Erythroblast (primary cell): Measurements from ENCODE around the gene BSCL2.
A peak's percentile ranks its signal among the peaks of the same experiment; 100 is the strongest.
"Not testable (repeated sequence)": the region's sequence is repeated elsewhere in the genome, so short reads cannot be mapped to it uniquely, and the experiment has no call there.

ENCODE experiments used
- DNase-seq, 2 experiments: peaks; one replicate each; lab custom pipeline; 2025; lab: John Stamatoyannopoulos, UW
- GATA1 ChIP-seq: IDR thresholded peaks from 2 replicates; pipeline ENCODE4 v1.6.1; 2011; ENCODE audit warnings: low read depth, mild to moderate bottlenecking, control low read depth, low read length, moderate library complexity
- POLR2A ChIP-seq: IDR thresholded peaks from 2 replicates; pipeline ENCODE4 v1.6.1; 2011; ENCODE audit warnings: mild to moderate bottlenecking, low read length

BSCL2 gene

GRCh38 chr11:62687508-62688396 lies 19.5 kb downstream of the BSCL2 start:
- TF ChIP-seq GATA1 (no peak), POLR2A (no peak)
- no peak for DNase-seq

GRCh38 chr11:62682518-62682917 lies 24.7 kb downstream of the BSCL2 start:
- TF ChIP-seq GATA1 (no peak), POLR2A (no peak)
- no peak for DNase-seq

GRCh38 chr11:62680825-62681240 lies 26.4 kb downstream of the BSCL2 start:
- TF ChIP-seq POLR2A (no peak), GATA1 (no peak)
- peak; percentile 68 to 74 for DNase-seq

- TF ChIP-seq POLR2A (peak; percentile 88), GATA1 (no peak)
- peak; percentile 89 to 90 for DNase-seq
Observed at GRCh38 chr11:62678770-62679696, 28.2 kb downstream of the BSCL2 start, which contains the start of gene UBXN1. TSS of gene UBXN1 (minus strand) at chr11:62679073. CDS start at chr11:62678923, 150 bp downstream.

GRCh38 chr11:62678433-62678769 lies 28.8 kb downstream of the BSCL2 start:
- TF ChIP-seq POLR2A (no peak), GATA1 (no peak)
- no peak for DNase-seq

GRCh38 chr11:62677714-62678113 lies 29.5 kb downstream of the BSCL2 start:
- DNase-seq: no peak
- TF ChIP-seq POLR2A (no peak), GATA1 (no peak)

- TF ChIP-seq GATA1: no peak
- no peak for TF ChIP-seq POLR2A
- DNase-seq: no peak
Observed at GRCh38 chr11:62677156-62677555, 30.1 kb downstream of the BSCL2 start.

- no peak for DNase-seq
- TF ChIP-seq POLR2A: no peak
- TF ChIP-seq GATA1: no peak
Observed at GRCh38 chr11:62676698-62677097, 30.5 kb downstream of the BSCL2 start.

GRCh38 chr11:62675415-62675814 lies 31.8 kb downstream of the BSCL2 start:
- DNase-seq: not testable (repeated sequence)

- TF ChIP-seq POLR2A: no peak
- TF ChIP-seq GATA1: no peak
- DNase-seq: no peak
Observed at GRCh38 chr11:62673196-62673525, 34.1 kb downstream of the BSCL2 start.

- TF ChIP-seq POLR2A: peak; percentile 90
- TF ChIP-seq GATA1: no peak
- peak; percentile 89 to 91 for DNase-seq
Observed at GRCh38 chr11:62671608-62672389, 35.4 kb downstream of the BSCL2 start, which contains the start of the genes LBHD1 and UQCC3. TSS of gene LBHD1 (minus strand) at chr11:62672267. CDS start at chr11:62670031, 2,236 bp downstream. TSS of gene UQCC3 (plus strand) at chr11:62671673. CDS start at chr11:62671746, 73 bp downstream.

GRCh38 chr11:62671236-62671607 lies 36.0 kb downstream of the BSCL2 start:
- no peak for TF ChIP-seq GATA1
- no peak for TF ChIP-seq POLR2A
- DNase-seq: no peak

GRCh38 chr11:62669420-62670161 lies 37.6 kb downstream of the BSCL2 start:
- TF ChIP-seq GATA1: no peak
- no peak for TF ChIP-seq POLR2A
- peak in 1 of 2 experiments; percentile 45 for DNase-seq
